GM18858 (cell line): Measurements from ENCODE around the gene ACAA1.

Experiments used
- ATAC-seq: cut with Tn5 transposase; IDR thresholded peaks from one replicate; pipeline ENCODE4 v1.9.1; 2021; ENCODE audit not compliant: unreplicated experiment

The ACAA1 gene

GRCh38 chr3:38154625-38155255 is 17.8 kb upstream of the ACAA1 start:
- ATAC-seq: no peak

DNA sequence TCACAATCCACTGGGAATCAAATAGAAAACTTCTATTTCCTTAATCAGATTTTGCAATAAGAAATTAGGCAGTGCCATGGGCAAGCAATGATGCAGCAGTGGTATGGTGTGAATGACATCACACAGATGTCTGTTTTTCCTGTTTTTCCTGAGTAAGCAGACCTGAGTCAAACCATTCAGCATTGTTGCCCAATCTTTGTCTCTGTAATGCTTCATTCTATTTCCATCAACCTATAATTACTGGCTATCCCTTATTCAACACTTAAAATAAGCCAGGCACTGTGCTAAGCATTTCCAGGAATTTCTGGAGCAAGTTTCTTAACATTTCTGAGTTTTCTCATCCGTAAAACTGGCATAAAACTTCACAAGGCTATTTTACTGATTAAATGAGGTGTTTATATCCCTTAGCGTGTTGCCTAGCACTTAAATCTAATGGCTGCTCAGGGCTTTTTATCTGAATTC is 17.1 kb upstream of the ACAA1 start:
- ATAC-seq: no peak

DNA sequence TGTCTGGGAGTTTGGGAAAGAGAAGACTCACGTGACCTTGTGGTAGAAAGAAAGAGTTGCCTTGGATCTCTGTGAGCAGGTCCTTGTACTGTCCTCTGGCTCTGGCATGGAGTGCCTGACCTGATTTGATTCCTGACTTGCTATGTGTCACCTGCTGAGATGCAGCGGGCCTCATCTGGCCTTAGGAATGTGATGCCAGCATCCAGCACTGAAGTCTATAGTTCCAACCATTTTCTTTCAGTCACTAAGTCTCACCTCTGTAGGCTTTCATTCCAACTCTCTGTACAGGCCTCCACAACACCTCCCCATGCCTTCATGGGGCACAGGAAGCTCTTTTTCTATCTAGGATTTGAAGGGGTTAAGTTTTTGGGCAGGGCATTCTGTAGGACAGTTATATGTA is 16.3 kb upstream of the ACAA1 start:
- ATAC-seq: no peak

GRCh38 chr3:38152609-38153008 is 15.7 kb upstream of the ACAA1 start:
- no peak for ATAC-seq

- no peak for ATAC-seq
Measured at GRCh38 chr3:38151667-38152265, 14.8 kb upstream of the ACAA1 start.

DNA sequence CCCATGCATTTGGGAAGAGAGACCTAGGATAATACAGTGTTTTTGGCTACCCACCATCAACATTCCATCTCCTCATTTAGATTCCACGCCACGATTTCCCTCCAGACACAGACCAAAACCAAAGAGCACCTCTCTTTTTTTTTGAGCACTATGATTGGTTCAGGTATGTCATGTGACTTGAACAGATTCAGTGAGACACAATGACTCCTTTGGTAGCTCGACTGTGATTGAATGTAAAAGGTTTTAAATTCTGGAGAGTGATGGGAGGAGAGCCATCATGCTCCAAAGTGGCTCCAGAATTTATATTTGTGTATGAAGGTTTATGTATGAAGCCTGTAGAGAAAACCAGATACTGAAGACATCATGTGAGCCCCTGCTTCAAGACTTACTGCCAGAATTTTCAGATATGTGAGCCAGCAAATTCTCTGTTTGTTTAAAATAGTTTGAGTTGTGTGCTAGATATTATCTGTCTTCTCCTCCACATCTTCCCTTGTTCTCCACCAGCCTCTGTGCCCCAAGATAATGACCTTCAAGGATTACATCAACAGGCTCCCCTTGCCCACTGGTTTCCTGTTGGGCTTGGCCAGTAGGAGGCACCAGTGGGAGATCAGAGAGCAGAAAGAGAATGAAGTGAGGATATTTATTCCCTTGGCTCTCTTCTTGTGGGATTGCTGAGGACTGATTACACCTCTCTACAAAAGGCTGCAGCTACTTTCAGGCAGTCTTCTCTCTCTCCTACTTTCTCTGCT is 14.0 kb upstream of the ACAA1 start:
- no peak for ATAC-seq

GRCh38 chr3:38149708-38150107 is 12.8 kb upstream of the ACAA1 start:
- no peak for ATAC-seq

DNA sequence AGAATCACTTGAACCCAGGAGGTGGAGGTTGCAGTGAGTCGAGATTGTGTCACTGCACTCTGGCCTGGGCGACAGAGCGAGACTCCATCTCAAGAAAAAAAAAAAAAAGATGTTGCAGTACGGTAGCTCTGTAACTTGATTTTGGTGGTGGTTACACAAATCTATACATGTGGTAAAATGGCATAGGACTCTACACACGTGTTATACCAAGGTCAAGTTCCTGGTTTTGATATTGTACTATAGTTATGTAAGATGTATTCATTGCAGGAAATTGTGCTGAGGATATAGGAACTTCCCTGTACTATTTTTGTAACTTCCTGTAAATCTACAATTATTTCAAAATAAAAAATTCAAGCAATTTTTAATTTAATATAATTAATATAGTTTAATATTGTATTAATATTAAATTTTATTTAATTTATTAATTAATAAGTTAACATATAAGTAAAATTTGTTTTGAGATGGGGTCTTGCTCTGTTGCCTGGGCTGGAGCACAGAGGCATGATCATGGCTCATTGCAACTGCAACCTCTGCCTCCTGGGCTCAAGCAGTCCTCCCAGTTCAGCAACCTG is 11.5 kb upstream of the ACAA1 start:
- ATAC-seq: no peak

DNA sequence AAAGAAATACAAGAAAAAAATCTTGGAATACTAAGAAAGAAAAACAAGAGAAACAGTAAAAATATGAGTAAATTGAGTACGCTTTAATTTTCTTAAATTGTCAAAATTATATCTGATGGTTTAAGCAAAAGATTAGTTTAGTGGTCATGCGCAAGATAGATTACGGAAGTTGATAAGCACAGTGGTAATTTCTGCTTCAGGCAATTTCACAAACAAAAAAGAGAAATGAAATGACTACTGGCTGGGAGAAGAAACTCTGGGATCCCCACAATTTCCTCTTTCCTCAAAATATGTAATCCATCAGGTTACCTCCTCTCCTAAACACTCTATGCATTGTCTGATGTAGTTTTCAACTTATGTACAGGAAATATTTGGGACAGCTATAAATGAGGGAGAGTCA is 10.5 kb upstream of the ACAA1 start:
- no peak for ATAC-seq

GRCh38 chr3:38146504-38146903 is 9.6 kb upstream of the ACAA1 start:
- ATAC-seq: no peak

DNA sequence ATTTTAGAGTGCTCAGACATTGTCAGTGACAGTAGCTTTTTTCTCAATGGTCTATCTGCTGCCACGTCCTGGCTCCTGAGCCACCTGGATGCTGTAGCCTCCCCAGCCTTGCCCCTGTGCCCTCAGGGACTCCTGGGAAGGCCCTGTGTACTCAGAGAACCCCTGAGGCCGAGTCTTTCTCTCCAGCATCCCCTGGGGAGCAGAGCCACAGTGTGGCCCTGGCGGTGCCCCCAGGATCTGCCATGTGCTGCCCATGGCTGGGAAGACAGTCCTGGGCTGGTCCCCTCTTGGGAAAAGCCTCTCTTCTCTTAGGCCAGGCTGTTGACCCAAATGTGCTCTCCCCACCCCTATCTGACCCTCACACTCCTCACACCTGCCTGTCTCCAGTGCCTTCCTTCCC is 6.6 kb upstream of the ACAA1 start:
- no peak for ATAC-seq

DNA sequence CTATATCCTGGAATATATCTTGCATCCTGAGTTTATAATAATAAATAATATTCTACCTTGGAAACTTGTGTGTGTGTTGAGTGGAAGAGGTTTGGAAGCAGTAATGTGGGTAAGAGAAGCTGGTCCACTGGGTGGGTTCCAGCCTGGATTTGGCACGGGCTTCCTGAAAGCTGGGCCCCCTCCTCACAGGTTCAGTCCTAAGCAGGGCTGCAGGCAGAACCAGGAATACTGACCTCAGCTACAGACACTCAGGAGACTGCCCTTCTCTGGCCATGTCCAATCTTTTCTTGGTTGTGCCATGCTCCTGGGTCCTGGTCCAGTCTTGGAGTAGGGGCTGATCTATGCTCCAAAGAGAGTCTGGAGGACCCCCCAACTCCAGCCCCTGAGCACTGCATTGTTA is 6.0 kb upstream of the ACAA1 start:
- ATAC-seq: no peak

- no peak for ATAC-seq
Measured at GRCh38 chr3:38141952-38142273, 5.0 kb upstream of the ACAA1 start.

DNA sequence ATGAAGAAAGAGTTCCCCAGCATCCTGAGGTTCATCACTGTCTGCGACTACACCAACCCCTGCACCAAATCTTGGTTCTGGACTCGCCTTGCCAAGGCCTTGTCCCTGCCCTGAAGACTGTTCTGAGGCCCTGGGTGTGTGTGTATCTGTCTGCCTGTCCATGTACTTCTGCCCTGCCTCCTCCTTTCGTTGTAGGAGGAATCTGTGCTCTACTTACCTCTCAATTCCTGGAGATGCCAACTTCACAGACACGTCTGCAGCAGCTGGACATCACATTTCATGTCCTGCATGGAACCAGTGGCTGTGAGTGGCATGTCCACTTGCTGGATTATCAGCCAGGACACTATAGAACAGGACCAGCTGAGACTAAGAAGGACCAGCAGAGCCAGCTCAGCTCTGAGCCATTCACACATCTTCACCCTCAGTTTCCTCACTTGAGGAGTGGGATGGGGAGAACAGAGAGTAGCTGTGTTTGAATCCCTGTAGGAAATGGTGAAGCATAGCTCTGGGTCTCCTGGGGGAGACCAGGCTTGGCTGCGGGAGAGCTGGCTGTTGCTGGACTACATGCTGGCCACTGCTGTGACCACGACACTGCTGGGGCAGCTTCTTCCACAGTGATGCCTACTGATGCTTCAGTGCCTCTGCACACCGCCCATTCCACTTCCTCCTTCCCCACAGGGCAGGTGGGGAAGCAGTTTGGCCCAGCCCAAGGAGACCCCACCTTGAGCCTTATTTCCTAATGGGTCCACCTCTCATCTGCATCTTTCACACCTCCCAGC is 4.4 kb upstream of the ACAA1 start:
- no peak for ATAC-seq

GRCh38 chr3:38140326-38141172 is 3.6 kb upstream of the ACAA1 start:
- no peak for ATAC-seq

DNA sequence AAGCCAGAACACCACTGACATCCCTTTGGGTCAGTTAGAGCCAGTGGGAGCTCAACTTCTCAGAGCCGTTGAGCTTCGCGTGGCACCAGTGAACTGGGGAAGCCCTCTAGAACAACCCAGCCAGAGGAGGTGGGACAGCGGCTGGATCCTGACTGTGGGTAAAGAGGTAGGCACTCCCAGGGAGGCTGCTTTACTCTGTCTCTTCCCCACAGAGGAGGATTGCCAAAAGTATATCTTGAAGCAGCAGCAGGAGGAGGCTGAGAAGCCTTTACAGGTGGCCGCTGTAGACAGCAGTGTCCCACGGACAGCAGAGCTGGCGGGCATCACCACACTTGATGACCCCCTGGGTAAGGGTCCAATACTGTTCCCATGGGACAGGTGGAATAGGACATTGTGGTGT is 2.7 kb upstream of the ACAA1 start:
- ATAC-seq: no peak

DNA sequence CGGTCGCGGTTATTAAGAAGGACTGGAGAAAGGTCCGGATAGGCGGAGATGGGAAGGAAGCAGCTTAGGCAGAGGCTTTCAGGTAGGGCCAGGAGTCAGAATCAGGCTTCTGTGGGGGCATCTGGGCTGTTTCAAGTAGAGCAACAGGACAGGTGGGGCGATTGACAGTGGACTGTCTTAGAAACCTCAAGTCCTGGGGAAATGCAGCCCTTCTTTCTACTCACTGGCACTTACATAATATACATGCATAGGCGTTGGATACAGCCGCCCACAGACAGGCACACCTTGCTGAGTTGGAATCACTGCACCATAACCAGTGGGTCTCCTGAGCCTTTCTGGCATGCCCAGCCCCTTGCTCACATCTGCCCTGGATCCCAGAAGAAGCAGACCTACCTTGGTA is 2.3 kb upstream of the ACAA1 start:
- ATAC-seq: no peak

GRCh38 chr3:38138349-38139190 is 1.6 kb upstream of the ACAA1 start, which contains the start of gene MYD88:
MYD88 (plus strand) TSS chr3:38138661; CDS start chr3:38138701, 40 bp downstream.
- ATAC-seq: peak; percentile 23

GRCh38 chr3:38137615-38138348 is 855 bp upstream of the ACAA1 start:
- ATAC-seq: no peak
